ENCODE measurements around the gene SUPT3H. TPM values are rescaled to one million over a fixed set of nuclear protein-coding genes. Genes with fewer than 3 reads are reported as not detected.

SUPT3H gene
- total and polyA plus RNA-seq, 2 donors (not counting 1 experiment from before 2014, with no cell fraction given) = 5.5 to 12.4 TPM

DNA sequence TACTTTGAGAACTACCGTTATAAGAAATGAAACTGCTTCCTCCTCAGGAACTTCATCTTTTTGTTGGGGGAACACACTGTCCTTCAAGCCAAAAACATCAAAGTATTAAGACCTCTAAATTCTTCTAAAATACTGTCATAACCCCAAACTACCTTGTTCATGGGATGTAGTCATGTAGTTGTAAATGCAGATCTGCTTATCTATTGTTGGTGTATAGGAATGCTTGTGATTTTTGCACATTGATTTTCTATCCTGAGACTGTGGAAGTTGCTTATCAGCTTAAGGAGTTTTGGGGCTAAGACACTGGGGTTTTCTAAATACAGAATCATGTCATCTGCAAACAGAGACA lies 332.5 kb downstream of the SUPT3H start:
- Histone ChIP-seq H3K27me3 (replicated peaks in 1 of 4; ENCODE audit: control extremely low read depth in 1 of 4, control insufficient read depth in 3 of 4, insufficient read depth in 4 of 4, low read length in 3 of 4) (no peaks in the 10 kb centered on the region), H3K9ac (ENCODE audit: low read length) (no peak overlapping the region), H3K4me1 (ENCODE audit: control insufficient read depth in 2 of 2, insufficient read depth in 2 of 2, low read length in 2 of 2) (peaks cover 5 to 6% of the 10 kb centered on the region in 2 donors), H3K79me2 (ENCODE audit: control insufficient read depth, insufficient read depth, low read length) (no peaks in the 10 kb centered on the region), H3K9me3 (ENCODE audit: control extremely low read depth in 1 of 3, control insufficient read depth in 2 of 3, insufficient read depth in 1 of 3, low read length in 2 of 3) (no peaks in the 10 kb centered on the region), H3K27ac (ENCODE audit: low read length in 2 of 2) (no peak overlapping the region), H2AFZ (ENCODE audit: insufficient read depth, low read depth, low read length, poor library complexity, severe bottlenecking) (no peak overlapping the region), H4K20me1 (ENCODE audit: control insufficient read depth, insufficient read depth, low read length, poor library complexity, severe bottlenecking) (no peaks in the 10 kb centered on the region), H3K36me3 (replicated peaks in 1 of 2; ENCODE audit: control extremely low read depth in 1 of 2, control insufficient read depth in 1 of 2, extremely low read depth in 1 of 2, insufficient read depth in 2 of 2, low read length in 1 of 2) (no peaks in the 10 kb centered on the region), H3K4me2 (replicated peaks; ENCODE audit: low read depth, low read length, poor library complexity, severe bottlenecking) (no peak overlapping the region), H3K4me3 (ENCODE audit: control extremely low read depth in 1 of 5, extremely low read depth in 1 of 5, insufficient read depth in 1 of 5, low read depth in 2 of 5, low read length in 4 of 5) (no peak overlapping the region)
- CTCF ChIA-PET = no interaction called here
- Mint-ChIP-seq H3K4me1 (peaks cover 18% of the 10 kb centered on the region), H3K27ac (no peak overlapping the region), H3K9me3 (ENCODE audit: insufficient read depth) (no peaks in the 10 kb centered on the region), H3K4me3 (no peak overlapping the region), H3K27me3 (no peaks in the 10 kb centered on the region)
- no peak for DNase-seq
- intact Hi-C loops (cut with micrococcal nuclease) = no loop called here
- no peak for TF ChIP-seq EZH2 (IDR thresholded peaks at IDR 0.05; ENCODE audit: borderline replicate concordance, insufficient read depth, low read depth, low read length, poor library complexity, severe bottlenecking)
- TF ChIP-seq, protein P1, sequence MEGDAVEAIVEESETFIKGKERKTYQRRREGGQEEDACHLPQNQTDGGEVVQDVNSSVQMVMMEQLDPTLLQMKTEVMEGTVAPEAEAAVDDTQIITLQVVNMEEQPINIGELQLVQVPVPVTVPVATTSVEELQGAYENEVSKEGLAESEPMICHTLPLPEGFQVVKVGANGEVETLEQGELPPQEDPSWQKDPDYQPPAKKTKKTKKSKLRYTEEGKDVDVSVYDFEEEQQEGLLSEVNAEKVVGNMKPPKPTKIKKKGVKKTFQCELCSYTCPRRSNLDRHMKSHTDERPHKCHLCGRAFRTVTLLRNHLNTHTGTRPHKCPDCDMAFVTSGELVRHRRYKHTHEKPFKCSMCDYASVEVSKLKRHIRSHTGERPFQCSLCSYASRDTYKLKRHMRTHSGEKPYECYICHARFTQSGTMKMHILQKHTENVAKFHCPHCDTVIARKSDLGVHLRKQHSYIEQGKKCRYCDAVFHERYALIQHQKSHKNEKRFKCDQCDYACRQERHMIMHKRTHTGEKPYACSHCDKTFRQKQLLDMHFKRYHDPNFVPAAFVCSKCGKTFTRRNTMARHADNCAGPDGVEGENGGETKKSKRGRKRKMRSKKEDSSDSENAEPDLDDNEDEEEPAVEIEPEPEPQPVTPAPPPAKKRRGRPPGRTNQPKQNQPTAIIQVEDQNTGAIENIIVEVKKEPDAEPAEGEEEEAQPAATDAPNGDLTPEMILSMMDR (IDR thresholded peaks at IDR 0.05) = no peak
- no CpG with 5 or more reads among the region's 1 CpG for WGBS (ENCODE audit: insufficient coverage)
- ATAC-seq (ENCODE audit: low read depth) = no peak
- POLR2A ChIA-PET = no interaction called here

DNA sequence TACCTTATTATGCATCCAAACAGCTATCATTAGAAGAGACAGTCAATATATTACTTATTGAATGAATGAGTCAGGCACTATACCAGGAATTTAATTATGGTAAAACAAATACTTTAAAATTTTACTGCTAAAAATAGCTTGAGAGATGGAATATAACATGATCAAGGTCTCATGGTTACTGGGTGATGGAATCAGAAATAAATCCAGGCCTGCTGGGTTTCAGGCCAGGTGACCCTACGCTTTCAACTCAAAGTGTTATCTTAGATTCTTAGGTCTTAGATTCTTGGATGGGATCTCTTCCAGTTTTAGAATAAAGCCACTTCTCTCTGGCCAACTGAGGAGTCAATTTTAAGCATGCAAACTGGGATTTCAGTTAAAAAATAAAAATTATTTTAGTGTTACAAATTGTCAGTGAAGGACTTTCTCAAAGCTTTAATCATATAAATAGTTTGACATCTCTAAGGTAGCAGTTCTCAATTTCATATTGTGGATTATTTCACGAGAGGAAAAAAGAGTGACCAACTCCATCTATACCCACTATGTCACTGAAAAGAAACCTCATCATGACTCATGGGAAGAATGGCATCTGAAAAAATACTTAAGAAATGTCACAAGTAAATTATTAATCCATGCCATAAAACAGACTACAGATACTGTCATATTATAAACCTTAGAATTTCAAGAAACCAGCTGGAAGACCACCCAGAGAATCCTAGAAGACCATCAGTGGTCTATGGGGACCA lies 333.1 kb downstream of the SUPT3H start:
- CTCF ChIA-PET = no interaction called here
- Histone ChIP-seq H3K79me2 (ENCODE audit: control insufficient read depth, insufficient read depth, low read length) (no peaks in the 10 kb centered on the region), H2AFZ (ENCODE audit: insufficient read depth, low read depth, low read length, poor library complexity, severe bottlenecking) (no peak overlapping the region), H3K4me1 (ENCODE audit: control insufficient read depth in 2 of 2, insufficient read depth in 2 of 2, low read length in 2 of 2) (peaks cover 5 to 6% of the 10 kb centered on the region in 2 donors), H3K4me2 (replicated peaks; ENCODE audit: low read depth, low read length, poor library complexity, severe bottlenecking) (no peak overlapping the region), H3K9ac (ENCODE audit: low read length) (no peak overlapping the region), H3K9me3 (ENCODE audit: control extremely low read depth in 1 of 3, control insufficient read depth in 2 of 3, insufficient read depth in 1 of 3, low read length in 2 of 3) (no peaks in the 10 kb centered on the region), H3K36me3 (replicated peaks in 1 of 2; ENCODE audit: control extremely low read depth in 1 of 2, control insufficient read depth in 1 of 2, extremely low read depth in 1 of 2, insufficient read depth in 2 of 2, low read length in 1 of 2) (no peaks in the 10 kb centered on the region), H4K20me1 (ENCODE audit: control insufficient read depth, insufficient read depth, low read length, poor library complexity, severe bottlenecking) (no peaks in the 10 kb centered on the region), H3K27me3 (replicated peaks in 1 of 4; ENCODE audit: control extremely low read depth in 1 of 4, control insufficient read depth in 3 of 4, insufficient read depth in 4 of 4, low read length in 3 of 4) (no peaks in the 10 kb centered on the region), H3K4me3 (ENCODE audit: control extremely low read depth in 1 of 5, extremely low read depth in 1 of 5, insufficient read depth in 1 of 5, low read depth in 2 of 5, low read length in 4 of 5) (no peak overlapping the region), H3K27ac (ENCODE audit: low read length in 2 of 2) (no peak overlapping the region)
- no peaks in the 10 kb centered on the region for H3K9me3 Mint-ChIP-seq (ENCODE audit: insufficient read depth)
- no peak overlapping the region for H3K27ac Mint-ChIP-seq
- no peak overlapping the region for H3K4me3 Mint-ChIP-seq
- H3K27me3 Mint-ChIP-seq = no peaks in the 10 kb centered on the region
- POLR2A ChIA-PET = no interaction called here
- ATAC-seq (ENCODE audit: low read depth) (no peak), DNase-seq (no peak)
- H3K4me1 Mint-ChIP-seq = peaks cover 18% of the 10 kb centered on the region
- WGBS (ENCODE audit: insufficient coverage) = no CpG with 5 or more reads among the region's 2 CpGs
- intact Hi-C loops (cut with micrococcal nuclease) = no loop called here
- TF ChIP-seq, protein P1 (IDR thresholded peaks at IDR 0.05) = no peak
- no peak for TF ChIP-seq EZH2 (IDR thresholded peaks at IDR 0.05; ENCODE audit: borderline replicate concordance, insufficient read depth, low read depth, low read length, poor library complexity, severe bottlenecking)

All from B cell (primary cell).